ENCODE results near the gene GAN. TPM values are rescaled to one million over a fixed set of nuclear protein-coding genes. Genes with fewer than 3 reads are reported as not detected.

Gene GAN
- total RNA-seq, 2 experiments from 2014 or later = 11.5 to 12.3 TPM

DNA sequence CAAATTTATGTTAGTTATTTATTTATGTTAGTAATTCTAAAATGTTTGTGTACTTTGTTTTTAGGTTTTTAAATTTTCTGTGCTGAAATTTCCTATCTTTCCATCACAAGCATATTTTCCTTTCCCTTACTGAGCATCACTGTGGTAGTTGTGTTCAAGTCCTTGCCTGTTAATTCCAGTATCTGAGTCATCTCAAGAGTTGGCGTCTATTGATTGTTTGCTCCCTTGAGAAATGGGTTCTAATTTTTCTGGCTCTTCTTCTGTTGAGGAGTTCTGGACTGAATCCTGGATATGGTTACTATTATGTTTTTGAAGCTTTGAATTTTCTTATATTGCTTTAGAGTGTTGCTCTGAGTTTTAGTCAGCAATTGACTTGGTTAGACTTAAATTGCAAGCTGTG, 56.3 kb downstream of the GAN start:
- Mint-ChIP-seq H3K27ac (no peak overlapping the region), H3K36me3 (ENCODE audit: low read depth) (peaks cover 17% of the 10 kb centered on the region), H3K4me1 (ENCODE audit: low read depth) (peaks cover 3% of the 10 kb centered on the region), H3K9me3 (no peaks in the 10 kb centered on the region), H3K27me3 (no peaks in the 10 kb centered on the region), H3K4me3 (no peak overlapping the region)
- TF ChIP-seq, protein P1, sequence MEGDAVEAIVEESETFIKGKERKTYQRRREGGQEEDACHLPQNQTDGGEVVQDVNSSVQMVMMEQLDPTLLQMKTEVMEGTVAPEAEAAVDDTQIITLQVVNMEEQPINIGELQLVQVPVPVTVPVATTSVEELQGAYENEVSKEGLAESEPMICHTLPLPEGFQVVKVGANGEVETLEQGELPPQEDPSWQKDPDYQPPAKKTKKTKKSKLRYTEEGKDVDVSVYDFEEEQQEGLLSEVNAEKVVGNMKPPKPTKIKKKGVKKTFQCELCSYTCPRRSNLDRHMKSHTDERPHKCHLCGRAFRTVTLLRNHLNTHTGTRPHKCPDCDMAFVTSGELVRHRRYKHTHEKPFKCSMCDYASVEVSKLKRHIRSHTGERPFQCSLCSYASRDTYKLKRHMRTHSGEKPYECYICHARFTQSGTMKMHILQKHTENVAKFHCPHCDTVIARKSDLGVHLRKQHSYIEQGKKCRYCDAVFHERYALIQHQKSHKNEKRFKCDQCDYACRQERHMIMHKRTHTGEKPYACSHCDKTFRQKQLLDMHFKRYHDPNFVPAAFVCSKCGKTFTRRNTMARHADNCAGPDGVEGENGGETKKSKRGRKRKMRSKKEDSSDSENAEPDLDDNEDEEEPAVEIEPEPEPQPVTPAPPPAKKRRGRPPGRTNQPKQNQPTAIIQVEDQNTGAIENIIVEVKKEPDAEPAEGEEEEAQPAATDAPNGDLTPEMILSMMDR (IDR thresholded peaks at IDR 0.05) = no peak
- DNase-seq (no peak), ATAC-seq (no peak)
- ChIA-PET POLR2A (no interaction called here), CTCF (interaction anchor here (0.7 to 2.4 kb wide), 9 partner anchors 12 to 366 kb away, joined by 3 to 7 read pairs (median 3); no protein-coding TSS in a partner anchor)
- intact Hi-C loops (cut with micrococcal nuclease) = no loop called here

DNA sequence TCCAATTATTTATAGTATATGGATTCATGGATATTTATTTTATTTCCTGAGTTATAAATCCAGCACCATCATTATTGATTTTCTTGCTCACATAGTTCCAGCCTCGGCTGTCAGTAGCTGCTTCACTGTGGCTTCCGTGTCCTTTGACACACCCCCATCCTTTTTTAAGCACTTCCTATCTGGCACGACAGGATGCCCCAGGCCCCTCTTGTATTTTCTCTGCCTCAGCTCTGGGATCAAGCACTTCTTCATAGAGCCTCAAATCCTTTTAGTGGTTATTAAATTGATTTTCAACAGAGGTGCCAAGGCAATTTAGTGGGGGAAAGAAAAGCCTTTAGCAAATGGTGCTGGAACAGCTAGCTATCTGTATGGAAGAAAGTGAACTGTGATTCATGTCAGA, 59.8 kb downstream of the GAN start:
- Mint-ChIP-seq H3K27ac (no peak overlapping the region), H3K4me3 (no peak overlapping the region), H3K9me3 (no peaks in the 10 kb centered on the region), H3K36me3 (ENCODE audit: low read depth) (peaks cover 24% of the 10 kb centered on the region), H3K27me3 (no peaks in the 10 kb centered on the region), H3K4me1 (ENCODE audit: low read depth) (peaks cover 8% of the 10 kb centered on the region)
- CTCF ChIA-PET = no interaction called here
- intact Hi-C loops (cut with micrococcal nuclease) = no loop called here
- TF ChIP-seq, protein P1 (IDR thresholded peaks at IDR 0.05) = no peak
- ATAC-seq (no peak), DNase-seq (no peak)
- POLR2A ChIA-PET = interaction anchor here (0.6 kb wide), 1 partner anchor 351 kb away, joined by 3 read pairs; no protein-coding TSS in a partner anchor

DNA sequence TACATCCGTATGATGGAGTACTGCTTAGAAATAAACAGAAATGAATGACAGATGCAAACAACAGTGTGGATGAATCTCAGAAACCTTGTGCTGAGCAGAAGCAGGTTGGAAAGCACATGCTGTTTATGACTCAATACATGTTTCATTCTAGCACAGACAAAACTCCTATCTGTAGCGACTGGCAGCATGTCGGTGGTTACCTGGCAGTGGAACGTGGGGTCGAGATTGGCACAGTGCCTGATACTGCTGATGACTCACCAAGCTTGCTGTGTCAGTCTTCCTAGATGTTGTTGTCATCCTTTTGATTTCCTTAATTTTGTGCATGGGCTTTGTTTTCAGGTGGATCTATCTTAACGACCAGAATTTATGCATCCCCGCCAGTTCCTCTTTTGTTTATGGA, 62.1 kb downstream of the GAN start:
- ChIA-PET CTCF (interaction anchor here (1.8 to 1.9 kb wide), 2 partner anchors 11 to 320 kb away, joined by 5 to 7 read pairs; no protein-coding TSS in a partner anchor), POLR2A (no interaction called here)
- Mint-ChIP-seq H3K36me3 (ENCODE audit: low read depth) (peaks cover 19% of the 10 kb centered on the region), H3K9me3 (no peaks in the 10 kb centered on the region), H3K4me1 (ENCODE audit: low read depth) (peaks cover 10% of the 10 kb centered on the region), H3K4me3 (no peak overlapping the region), H3K27me3 (no peaks in the 10 kb centered on the region), H3K27ac (no peak overlapping the region)
- ATAC-seq (peak; percentile 47), DNase-seq (peak; percentile 48)
- TF ChIP-seq, protein P1 (IDR thresholded peaks at IDR 0.05) = no peak
- intact Hi-C loops (cut with micrococcal nuclease) = no loop called here

DNA sequence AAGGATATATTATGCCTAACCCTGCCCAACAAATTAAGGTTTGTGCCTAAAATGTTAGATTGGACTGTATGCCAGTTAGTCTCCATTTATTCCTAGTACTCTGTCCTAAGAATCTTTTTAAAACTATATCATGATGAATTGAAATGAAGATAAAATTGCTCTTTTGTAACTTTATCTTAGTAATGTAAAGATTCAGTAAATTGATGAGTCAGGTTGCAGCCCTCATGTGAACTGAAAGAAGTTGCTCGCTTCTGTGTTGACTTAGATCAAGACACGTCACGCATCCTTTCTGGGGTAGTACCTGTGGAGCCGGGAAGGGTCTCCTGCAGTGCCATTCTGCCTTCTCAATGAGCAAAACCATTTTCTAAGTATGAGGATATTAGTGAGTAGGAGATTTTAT, 63.3 kb downstream of the GAN start:
- no peaks in the 10 kb centered on the region for H3K27me3 Mint-ChIP-seq
- DNase-seq (no peak), ATAC-seq (no peak)
- TF ChIP-seq, protein P1 (IDR thresholded peaks at IDR 0.05) = no peak
- peaks cover 17% of the 10 kb centered on the region for H3K36me3 Mint-ChIP-seq (ENCODE audit: low read depth)
- no peaks in the 10 kb centered on the region for H3K9me3 Mint-ChIP-seq
- H3K4me1 Mint-ChIP-seq (ENCODE audit: low read depth) = peaks cover 10% of the 10 kb centered on the region
- H3K27ac Mint-ChIP-seq = no peak overlapping the region
- H3K4me3 Mint-ChIP-seq = no peak overlapping the region
- CTCF ChIA-PET = interaction anchor here (1.0 to 1.9 kb wide), 2 partner anchors 8 to 12 kb away, joined by 3 to 7 read pairs; no protein-coding TSS in a partner anchor
- intact Hi-C loops (cut with micrococcal nuclease) = no loop called here
- POLR2A ChIA-PET = no interaction called here

DNA sequence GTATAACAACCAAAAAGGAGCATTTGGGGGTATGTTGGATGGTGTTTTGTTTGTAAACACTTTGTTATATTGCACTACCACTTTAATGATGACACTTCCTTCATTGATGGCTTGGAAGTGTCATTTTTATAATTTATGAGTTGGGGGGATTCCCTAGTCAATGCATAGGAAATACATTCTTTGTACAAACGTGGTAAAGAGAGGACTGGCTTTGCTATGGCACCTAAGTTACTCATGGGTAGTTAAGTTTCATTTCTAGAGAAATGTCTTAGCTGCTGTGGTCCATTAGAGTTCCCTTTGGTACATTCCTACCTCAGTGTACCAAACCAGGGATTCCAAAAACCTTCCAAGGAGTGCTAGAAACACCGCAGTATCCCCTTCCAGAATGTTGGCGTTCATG, 66.2 kb downstream of the GAN start:
- no peaks in the 10 kb centered on the region for H3K9me3 Mint-ChIP-seq
- H3K36me3 Mint-ChIP-seq (ENCODE audit: low read depth) = peaks cover 17% of the 10 kb centered on the region
- ATAC-seq = peak; percentile 67
- ChIA-PET POLR2A (interaction anchor here (1.0 kb wide), 1 partner anchor 12 kb away, joined by 3 read pairs; no protein-coding TSS in a partner anchor), CTCF (interaction anchor here (1.0 kb wide), 1 partner anchor 317 kb away, joined by 4 read pairs; no protein-coding TSS in a partner anchor)
- H3K4me1 Mint-ChIP-seq (ENCODE audit: low read depth) = peaks cover 7% of the 10 kb centered on the region
- TF ChIP-seq, protein P1 (IDR thresholded peaks at IDR 0.05) = no peak
- no peak overlapping the region for H3K4me3 Mint-ChIP-seq
- intact Hi-C loops (cut with micrococcal nuclease) = no loop called here
- no peaks in the 10 kb centered on the region for H3K27me3 Mint-ChIP-seq
- DNase-seq = no peak
- H3K27ac Mint-ChIP-seq = no peak overlapping the region
